Body of pancreas (tissue), 4 donors: ENCODE data around the gene ADAMTS10.

Source experiments
- CTCF ChIP-seq, 7 experiments: fragments of 450-650 bp in 4 of 7; fragments of 200-600 bp in 3 of 7; sonication (generic) in 3 of 7; IDR thresholded peaks; one replicate each; pipeline ENCODE4 v1.5.1; 2016 to 2019; ENCODE audit warnings: antibody characterized with exemption in 7 of 7
- POLR2A ChIP-seq, 3 donors: fragments of 450-650 bp; IDR thresholded peaks; one replicate each; pipeline ENCODE4 v1.6.1; 2016; ENCODE audit warnings: antibody characterized with exemption in 3 of 3, mild to moderate bottlenecking in 2 of 3

GRCh38 chr19:8550070-8550469 is 60.4 kb downstream of the ADAMTS10 start:
- TF ChIP-seq CTCF (IDR thresholded peaks at IDR 0.05), result no peak
- no peak for TF ChIP-seq POLR2A (IDR thresholded peaks at IDR 0.05)
